Muscle layer of duodenum (tissue), 2 donors: ENCODE results near the gene CCDC181.

Experiments
- H3K27ac ChIP-seq: one replicate; pipeline ENCODE4 v1.7.0; 2013; ENCODE audit warnings: mild to moderate bottlenecking, low read length
- H3K27me3 ChIP-seq: one replicate; pipeline ENCODE4 v1.7.0; 2013; ENCODE audit warnings: low read depth, mild to moderate bottlenecking, control low read depth, low read length
- H3K36me3 ChIP-seq, 2 donors: one replicate each; pipeline ENCODE4 v1.7.0; 2013; ENCODE audit warnings: low read length in 2 of 2, control low read depth in 1 of 2, mild to moderate bottlenecking in 1 of 2; ENCODE audit not compliant: insufficient read depth in 2 of 2, control insufficient read depth in 1 of 2
- H3K4me1 ChIP-seq, 2 donors: one replicate each; pipeline ENCODE4 v1.7.0; 2013; ENCODE audit warnings: low read length in 2 of 2, mild to moderate bottlenecking in 2 of 2, control low read depth in 1 of 2, moderate library complexity in 1 of 2; ENCODE audit not compliant: insufficient read depth in 2 of 2, control insufficient read depth in 1 of 2
- H3K4me3 ChIP-seq, 2 donors: one replicate each; pipeline ENCODE4 v1.7.0; 2013; ENCODE audit warnings: low read length in 2 of 2, low read depth in 1 of 2, mild to moderate bottlenecking in 1 of 2
- H3K9me3 ChIP-seq, 2 donors: one replicate each; pipeline ENCODE4 v1.7.0; 2013; ENCODE audit warnings: low read length in 2 of 2, control low read depth in 1 of 2, mild to moderate bottlenecking in 1 of 2; ENCODE audit not compliant: control insufficient read depth in 1 of 2
- donor health status: healthy.

The CCDC181 gene

GRCh38 chr1:169363046-169363730 is 64.1 kb downstream of the CCDC181 start:
- Histone ChIP-seq H3K9me3 (peaks cover 0 to 3% of the 10 kb centered on the region in 2 donors), H3K27me3 (no peaks in the 10 kb centered on the region), H3K36me3 (peaks cover 0 to 3% of the 10 kb centered on the region in 2 donors), H3K27ac (no peak overlapping the region), H3K4me1 (peaks cover 0 to 8% of the 10 kb centered on the region in 2 donors), H3K4me3 (no peak overlapping the region)

GRCh38 chr1:169361281-169361680 is 66.0 kb downstream of the CCDC181 start:
- H3K27me3 ChIP-seq = no peaks in the 10 kb centered on the region
- no peak overlapping the region for H3K27ac ChIP-seq
- H3K4me3 ChIP-seq = no peak overlapping the region
- H3K36me3 ChIP-seq = no peaks in the 10 kb centered on the region
- H3K9me3 ChIP-seq = peaks cover 0 to 3% of the 10 kb centered on the region in 2 donors
- H3K4me1 ChIP-seq = no peaks in the 10 kb centered on the region

GRCh38 chr1:169360415-169360814 is 66.9 kb downstream of the CCDC181 start:
- Histone ChIP-seq H3K36me3 (no peaks in the 10 kb centered on the region), H3K4me3 (no peak overlapping the region), H3K4me1 (no peaks in the 10 kb centered on the region), H3K27me3 (no peaks in the 10 kb centered on the region), H3K9me3 (peaks cover 0 to 3% of the 10 kb centered on the region in 2 donors), H3K27ac (no peak overlapping the region)

- Histone ChIP-seq H3K27me3 (no peaks in the 10 kb centered on the region), H3K9me3 (no peaks in the 10 kb centered on the region), H3K4me1 (no peaks in the 10 kb centered on the region), H3K27ac (no peak overlapping the region), H3K36me3 (no peaks in the 10 kb centered on the region), H3K4me3 (no peak overlapping the region)
Measured at GRCh38 chr1:169348383-169349036, 78.8 kb downstream of the CCDC181 start.

GRCh38 chr1:169347688-169348382 is 79.4 kb downstream of the CCDC181 start:
- Histone ChIP-seq H3K27me3 (no peaks in the 10 kb centered on the region), H3K27ac (no peak overlapping the region), H3K36me3 (no peaks in the 10 kb centered on the region), H3K4me1 (no peaks in the 10 kb centered on the region), H3K4me3 (no peak overlapping the region), H3K9me3 (no peaks in the 10 kb centered on the region)

GRCh38 chr1:169346036-169346589 is 81.2 kb downstream of the CCDC181 start:
- Histone ChIP-seq H3K4me1 (no peaks in the 10 kb centered on the region), H3K4me3 (no peak overlapping the region), H3K27me3 (no peaks in the 10 kb centered on the region), H3K36me3 (no peaks in the 10 kb centered on the region), H3K9me3 (no peaks in the 10 kb centered on the region), H3K27ac (no peak overlapping the region)

- Histone ChIP-seq H3K4me1 (no peaks in the 10 kb centered on the region), H3K27ac (no peak overlapping the region), H3K27me3 (no peaks in the 10 kb centered on the region), H3K4me3 (no peak overlapping the region), H3K36me3 (no peaks in the 10 kb centered on the region), H3K9me3 (no peaks in the 10 kb centered on the region)
Measured at GRCh38 chr1:169345511-169345910, 81.8 kb downstream of the CCDC181 start.
